Osteoblast (primary cell): ENCODE data around the gene KLHL25. TPM values are rescaled to one million over a fixed set of nuclear protein-coding genes. Genes with fewer than 3 reads are reported as not detected.

Experiments
- DNase-seq: peaks from one replicate; pipeline ENCODE4 v3.0.0; 2011; ENCODE audit warnings: low spot score, mixed read lengths; ENCODE audit not compliant: insufficient read length; ENCODE audit errors: missing footprints
- H2AFZ ChIP-seq: 2 replicates; pipeline ENCODE4 v1.6.0; 2011; ENCODE audit warnings: mild to moderate bottlenecking, low read length
- H3K27ac ChIP-seq: 2 replicates; pipeline ENCODE4 v1.5.1; 2011; ENCODE audit warnings: mild to moderate bottlenecking, low read depth, low read length, moderate library complexity
- H3K27me3 ChIP-seq: 2 replicates; pipeline ENCODE4 v1.6.0; 2012; ENCODE audit warnings: mild to moderate bottlenecking, control low read depth, inconsistent platforms, low read length, moderate library complexity; ENCODE audit not compliant: insufficient read depth
- H3K36me3 ChIP-seq: 2 replicates; pipeline ENCODE4 v1.5.1; 2011; ENCODE audit warnings: mild to moderate bottlenecking, low read length, control low read depth, moderate library complexity; ENCODE audit not compliant: insufficient read depth
- H3K4me1 ChIP-seq: 2 replicates; pipeline ENCODE4 v1.5.1; 2011; ENCODE audit warnings: mild to moderate bottlenecking, low read length, control low read depth, moderate library complexity; ENCODE audit not compliant: insufficient read depth
- H3K4me2 ChIP-seq: 2 replicates; pipeline ENCODE4 v1.6.0; 2011; ENCODE audit warnings: mild to moderate bottlenecking, low read length; ENCODE audit not compliant: insufficient read depth
- H3K4me3 ChIP-seq: fragments of 200-600 bp; sonication (generic); 3 replicates; pipeline ENCODE4 v1.5.1; 2012; ENCODE audit warnings: mild to moderate bottlenecking, low read length, inconsistent platforms; ENCODE audit not compliant: insufficient read depth
- H3K79me2 ChIP-seq: 2 replicates; pipeline ENCODE4 v1.6.0; 2012; ENCODE audit warnings: mild to moderate bottlenecking, low read length, control low read depth, inconsistent platforms; ENCODE audit not compliant: insufficient read depth
- H3K9me3 ChIP-seq: 2 replicates; pipeline ENCODE4 v1.5.1; 2011; ENCODE audit warnings: low read depth, low read length, control low read depth
- H4K20me1 ChIP-seq: 2 replicates; pipeline ENCODE4 v1.6.0; 2012; ENCODE audit warnings: mild to moderate bottlenecking, low read length, control low read depth; ENCODE audit not compliant: insufficient read depth
- CTCF ChIP-seq: IDR thresholded peaks from 2 replicates; pipeline ENCODE4 v1.5.1; 2011; ENCODE audit warnings: mild to moderate bottlenecking, low read depth, low read length, moderate library complexity; ENCODE audit errors: extremely low read depth
- total RNA-seq: library from RNA; depleted of rRNA; stranded (reverse); fragments of >200 nt; gene quantifications from 2 replicates; pipeline ENCODE4 v1.2.3, GENCODE V29; 2012

KLHL25 gene
- total RNA-seq, 1 donor = 4.3 TPM

GRCh38 chr15:85723960-85724945 lies 70.5 kb downstream of the KLHL25 start:
- DNase-seq = no peak
- H2AFZ ChIP-seq = no peak overlapping the region
- no peaks in the 10 kb centered on the region for H3K27me3 ChIP-seq
- H3K4me2 ChIP-seq = no peak overlapping the region
- no peaks in the 10 kb centered on the region for H4K20me1 ChIP-seq
- H3K27ac ChIP-seq = no peak overlapping the region
- no peak overlapping the region for H3K4me3 ChIP-seq
- no peak for TF ChIP-seq CTCF
- peaks cover 42% of the 10 kb centered on the region for H3K36me3 ChIP-seq
- H3K4me1 ChIP-seq = peaks cover 31% of the 10 kb centered on the region
- no peaks in the 10 kb centered on the region for H3K9me3 ChIP-seq
- H3K79me2 ChIP-seq = no peaks in the 10 kb centered on the region

GRCh38 chr15:85722374-85723152 lies 72.2 kb downstream of the KLHL25 start:
- Histone ChIP-seq H3K79me2 (no peaks in the 10 kb centered on the region), H3K9me3 (no peaks in the 10 kb centered on the region), H3K27me3 (no peaks in the 10 kb centered on the region), H3K27ac (no peak overlapping the region), H3K4me1 (peaks cover 31% of the 10 kb centered on the region), H3K4me2 (no peak overlapping the region), H4K20me1 (no peaks in the 10 kb centered on the region), H3K4me3 (no peak overlapping the region), H3K36me3 (peaks cover 51% of the 10 kb centered on the region), H2AFZ (no peak overlapping the region)
- TF ChIP-seq CTCF = no peak
- no peak for DNase-seq

GRCh38 chr15:85718981-85719380 lies 75.7 kb downstream of the KLHL25 start:
- H2AFZ ChIP-seq = no peak overlapping the region
- H3K4me1 ChIP-seq = no peaks in the 10 kb centered on the region
- H3K9me3 ChIP-seq = no peaks in the 10 kb centered on the region
- DNase-seq = no peak
- TF ChIP-seq CTCF = no peak
- no peak overlapping the region for H3K27ac ChIP-seq
- H3K4me3 ChIP-seq = no peak overlapping the region
- no peak overlapping the region for H3K4me2 ChIP-seq
- no peaks in the 10 kb centered on the region for H3K27me3 ChIP-seq
- H3K79me2 ChIP-seq = no peaks in the 10 kb centered on the region
- peaks cover 60% of the 10 kb centered on the region for H3K36me3 ChIP-seq
- H4K20me1 ChIP-seq = no peaks in the 10 kb centered on the region
